ENCODE data around the gene EFCC1. TPM values are rescaled to one million over a fixed set of nuclear protein-coding genes. Genes with fewer than 3 reads are reported as not detected.

The EFCC1 gene
- total and polyA plus RNA-seq, 2 of the 8 experiments (the other 6 are each of a cell fraction or from before 2014, with no cell fraction given), result 0.14 to 0.37 TPM

GRCh38 chr3:129020691-129021090 lies 19.6 kb downstream of the EFCC1 start:
- Histone ChIP-seq H3K27ac (ENCODE audit: low read depth, low read length) (no peak overlapping the region), H4K5ac (ENCODE audit: insufficient read length, low read depth, low read length) (no peak overlapping the region), H3K4ac (replicated peaks; ENCODE audit: insufficient read length, low read depth, low read length) (no peak overlapping the region), H2BK5ac (ENCODE audit: low read depth, low read length) (no peak overlapping the region), H3K23me2 (ENCODE audit: low read depth, low read length) (no peaks in the 10 kb centered on the region), H3K56ac (replicated peaks; ENCODE audit: insufficient read length, low read depth, low read length) (no peak overlapping the region), H3K79me2 (ENCODE audit: control insufficient read depth in 1 of 2, insufficient read depth in 2 of 2, low read length in 2 of 2) (no peaks in the 10 kb centered on the region), H2AK5ac (ENCODE audit: low read depth, low read length) (no peak overlapping the region), H3K9me3 (ENCODE audit: insufficient read depth in 2 of 2, low read depth in 1 of 2, low read length in 1 of 2) (no peaks in the 10 kb centered on the region), H2BK12ac (ENCODE audit: low read depth, low read length) (no peak overlapping the region), H2AFZ (ENCODE audit: low read length) (no peak overlapping the region), H3K9ac (replicated peaks in 1 of 4; ENCODE audit: extremely low read depth in 1 of 4, low read depth in 3 of 4, low read length in 3 of 4) (no peak overlapping the region), H4K20me1 (replicated peaks in 1 of 2; ENCODE audit: control insufficient read depth in 1 of 2, insufficient read depth in 2 of 2, low read length in 2 of 2) (no peaks in the 10 kb centered on the region), H3K4me2 (ENCODE audit: insufficient read depth in 1 of 2, low read depth in 2 of 2, low read length in 2 of 2) (no peak overlapping the region), H3K27me3 (replicated peaks in 1 of 4; ENCODE audit: control insufficient read depth in 3 of 4, extremely low read depth in 1 of 4, insufficient read depth in 3 of 4, low read length in 3 of 4) (peaks cover 0 to 9% (median 4%) of the 10 kb centered on the region in 4 experiments; a peak in 5 of 7 replicates), H4K91ac (replicated peaks; ENCODE audit: insufficient read length, low read length) (no peak overlapping the region), H3K18ac (ENCODE audit: extremely low read depth, low read length) (no peak overlapping the region), H2BK15ac (ENCODE audit: low read length) (no peak overlapping the region), H3K4me1 (replicated peaks in 1 of 4; ENCODE audit: control insufficient read depth in 3 of 4, insufficient read depth in 4 of 4, low read length in 3 of 4) (peaks cover 0 to 7% (median under 1%) of the 10 kb centered on the region in 4 experiments; a peak in 1 of 7 replicates), H4K8ac (ENCODE audit: extremely low read depth, insufficient read depth, low read length) (no peak overlapping the region), H3K79me1 (ENCODE audit: low read depth, low read length) (no peaks in the 10 kb centered on the region), H3K23ac (ENCODE audit: insufficient read length) (no peak overlapping the region), H2BK120ac (replicated peaks; ENCODE audit: low read depth, low read length) (no peak overlapping the region), H3K4me3 (ENCODE audit: extremely low read depth in 1 of 4, insufficient read depth in 2 of 4, low read depth in 3 of 4, low read length in 4 of 4) (no peak overlapping the region), H3K36me3 (ENCODE audit: control insufficient read depth in 2 of 4, insufficient read depth in 4 of 4, low read length in 3 of 4) (no peaks in the 10 kb centered on the region), H2BK20ac (ENCODE audit: low read length) (no peak overlapping the region), H3K14ac (ENCODE audit: insufficient read length) (no peak overlapping the region)
- ChIA-PET POLR2A (ENCODE audit: partially characterized antibody) (interaction anchor here (1.3 to 1.7 kb wide), 3 partner anchors 10 to 51 kb away, joined by 3 to 7 read pairs (median 3); partner anchors contain the start of gene CFAP92), CTCF (ENCODE audit: partially characterized antibody) (interaction anchor here (1.0 to 10.0 kb wide), 6 partner anchors 10 to 50 kb away, joined by 3 to 58 read pairs (median 4); no protein-coding TSS in a partner anchor)
- DNase-seq (ENCODE audit: low read depth in 1 of 2, low spot score in 2 of 2) (no peak), FAIRE-seq (no peak)
- no peak for TF ChIP-seq BRCA1 (IDR thresholded peaks at IDR 0.05; ENCODE audit: low read depth, low read length)
- WGBS, 2 experiments (ENCODE audit: extremely low coverage in 1 of 2, insufficient coverage in 1 of 2, insufficient read length in 1 of 2, insufficient replicate concordance in 2 of 2, low coverage in 1 of 2, low lambda C conversion rate in 2 of 2, missing lambda C conversion rate in 1 of 2), result 90% methylated on average over 5 of the region's 5 CpGs; no CpG with 5 or more reads in 1 of the 2 experiments
